ENCODE data around the gene AURKAIP1. TPM values are rescaled to one million over a fixed set of nuclear protein-coding genes. Genes with fewer than 3 reads are reported as not detected.
A peak's percentile ranks its signal among the peaks of the same experiment; 100 is the strongest.

Gene AURKAIP1
- polyA plus RNA-seq, 2 of the 4 experiments (the other 2 are of a cell fraction), result 62.0 to 102 TPM

DNA sequence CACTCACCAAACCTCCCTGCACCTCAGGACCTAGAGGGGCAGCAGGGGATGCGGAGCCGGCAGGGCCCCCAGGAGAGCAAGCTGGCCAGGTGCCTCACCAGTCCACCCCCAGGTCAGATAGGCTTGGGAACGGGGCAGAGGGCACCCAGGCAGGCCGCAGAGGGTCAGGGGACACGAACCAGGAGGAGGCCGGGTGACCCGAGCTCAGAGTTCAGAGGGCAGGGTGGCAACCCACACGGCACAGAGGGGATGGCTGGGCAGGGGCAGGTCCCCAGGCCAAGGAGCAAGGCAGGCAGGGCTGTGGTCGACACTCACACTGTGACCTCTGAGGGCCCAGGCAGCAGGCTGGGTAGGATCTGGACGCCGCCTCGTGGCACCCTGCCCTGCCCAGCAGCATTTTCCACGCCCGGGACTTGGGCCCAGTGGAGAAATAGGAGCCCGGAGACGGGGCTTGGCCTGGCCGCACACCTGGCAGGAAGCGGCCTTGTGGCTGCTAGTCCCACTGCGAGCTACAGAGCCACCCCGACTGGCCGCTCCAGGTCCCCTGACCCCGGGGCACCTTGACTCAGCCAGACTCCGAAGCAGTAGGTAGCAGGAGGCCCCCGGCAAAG is 31.1 kb downstream of the AURKAIP1 start:
- H3K4me3 ChIP-seq, result no peak overlapping the region; the same call in 2 of the 3 replicates
- ATAC-seq (no peak), DNase-seq (ENCODE audit: low read depth in 1 of 2, low spot score in 1 of 2) (no peak), FAIRE-seq (no peak)
- POLR2A ChIA-PET, result no interaction called here
- H3K9me3 ChIP-seq, result no peaks in the 10 kb centered on the region
- CTCF ChIA-PET, result interaction anchor here (0.6 to 7.2 kb wide), 9 partner anchors 7 to 136 kb away, joined by 3 to 73 read pairs (median 3); partner anchors contain the start of gene TAS1R3
- WGBS (ENCODE audit: missing lambda C conversion rate), result 55% methylated on average over 9 of the region's 24 CpGs
- H3K4me1 ChIP-seq, result peaks cover 45% of the 10 kb centered on the region
- no peak for TF ChIP-seq JUN (IDR thresholded peaks at IDR 0.05)
- no peak for TF ChIP-seq HOXA7 (CRISPR knock-in tag; IDR thresholded peaks at IDR 0.05)
- TF ChIP-seq KDM5A (IDR thresholded peaks at IDR 0.05), result no peak
- TF ChIP-seq, protein P1, sequence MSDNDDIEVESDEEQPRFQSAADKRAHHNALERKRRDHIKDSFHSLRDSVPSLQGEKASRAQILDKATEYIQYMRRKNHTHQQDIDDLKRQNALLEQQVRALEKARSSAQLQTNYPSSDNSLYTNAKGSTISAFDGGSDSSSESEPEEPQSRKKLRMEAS (IDR thresholded peaks at IDR 0.05), result 0 out of 2 replicates have a peak, but pooled peaks have one; percentile 33
- no peak for TF ChIP-seq HDAC2 (IDR thresholded peaks at IDR 0.05)
- H3K27ac ChIP-seq, result peak overlapping the region; percentile 99 to 100
- peak overlapping the region; percentile 97 for H3K4me2 ChIP-seq

DNA sequence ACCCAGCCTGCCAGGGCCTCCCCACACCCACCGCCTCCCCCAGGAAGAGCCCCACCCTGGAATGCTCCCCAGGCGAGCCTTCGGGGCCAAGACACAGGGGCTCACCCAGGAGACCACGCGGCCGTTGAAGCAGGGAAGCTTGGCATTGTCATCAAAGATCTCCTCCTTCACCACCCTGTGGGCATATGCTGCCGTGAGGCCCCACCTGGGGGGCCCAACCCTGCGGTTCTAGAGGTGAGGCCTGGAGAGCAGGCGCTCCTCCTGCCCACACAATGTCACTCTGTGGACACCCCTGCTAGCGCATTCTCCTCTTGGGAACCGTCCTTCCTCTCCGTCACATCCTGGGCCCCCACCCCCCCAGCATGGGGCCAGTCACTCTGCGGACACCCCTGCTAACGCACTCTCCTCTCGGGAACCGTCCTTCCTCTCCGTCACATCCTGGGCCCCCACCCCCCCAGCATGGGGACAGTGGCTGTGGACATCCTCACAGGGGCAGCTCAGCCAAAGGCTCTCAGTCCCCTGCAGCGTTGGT is 32.4 kb downstream of the AURKAIP1 start:
- H3K4me1 ChIP-seq, result peaks cover 45% of the 10 kb centered on the region
- no peak overlapping the region for H3K4me2 ChIP-seq
- ChIA-PET CTCF (interaction anchor here (2.9 to 7.2 kb wide), 3 partner anchors 10 to 27 kb away, joined by 8 to 73 read pairs (median 12); partner anchors contain the start of gene TAS1R3), POLR2A (no interaction called here)
- DNase-seq (ENCODE audit: low read depth in 1 of 2, low spot score in 1 of 2), result no peak
- 93% methylated on average over 6 of the region's 18 CpGs for WGBS (ENCODE audit: missing lambda C conversion rate)
- TF ChIP-seq CBX8 (IDR thresholded peaks at IDR 0.05) (no peak), FOSB (CRISPR knock-in tag; IDR thresholded peaks at IDR 0.05) (no peak), NR3C1 (IDR thresholded peaks at IDR 0.05) (no peak)
- H3K9me3 ChIP-seq, result no peaks in the 10 kb centered on the region
- no peak for ATAC-seq
- no peak overlapping the region for H3K4me3 ChIP-seq
- FAIRE-seq, result no peak
- H3K27ac ChIP-seq, result peak overlapping the region in 1 of 2 experiments; percentile 100; a peak in 2 of 6 replicates

- DNase-seq (ENCODE audit: low read depth in 1 of 2, low spot score in 1 of 2) (no peak), FAIRE-seq (no peak), ATAC-seq (no peak)
- ChIA-PET POLR2A (no interaction called here), CTCF (interaction anchor here (7.2 kb wide), 1 partner anchor 28 kb away, joined by 73 read pairs; no protein-coding TSS in a partner anchor)
- H3K4me1 ChIP-seq, result peaks cover 41% of the 10 kb centered on the region
- H3K4me2 ChIP-seq, result no peak overlapping the region
- 89% methylated on average over 13 of the region's 28 CpGs for WGBS (ENCODE audit: missing lambda C conversion rate)
- no peak overlapping the region for H3K27ac ChIP-seq
- no peak overlapping the region for H3K4me3 ChIP-seq
- H3K9me3 ChIP-seq, result no peaks in the 10 kb centered on the region
- TF ChIP-seq HOXA7 (CRISPR knock-in tag; IDR thresholded peaks at IDR 0.05) (no peak), ZSCAN20 (CRISPR knock-in tag; IDR thresholded peaks at IDR 0.05) (no peak), ZNF302 (CRISPR knock-in tag; IDR thresholded peaks at IDR 0.05) (no peak), CEBPB (IDR thresholded peaks at IDR 0.05) (no peak), JUNB (IDR thresholded peaks at IDR 0.05) (no peak), NFE2L2 (conservative IDR thresholded peaks at IDR 0.05; ENCODE audit: low read length) (no peak), FOSB (CRISPR knock-in tag; IDR thresholded peaks at IDR 0.05) (no peak), FOSL2 (IDR thresholded peaks at IDR 0.05) (no peak), FOSL2 (CRISPR knock-in tag; IDR thresholded peaks at IDR 0.05) (no peak), NPAS2 (CRISPR knock-in tag; IDR thresholded peaks at IDR 0.05; ENCODE audit: borderline replicate concordance) (no peak), HEYL (CRISPR knock-in tag; IDR thresholded peaks at IDR 0.05) (no peak), TP53 (CRISPR knock-in tag; IDR thresholded peaks at IDR 0.05) (no peak), NR3C1 (IDR thresholded peaks at IDR 0.05) (no peak), ATOH8 (CRISPR knock-in tag; IDR thresholded peaks at IDR 0.05; ENCODE audit: low read depth) (no peak), HOXB13 (CRISPR knock-in tag; IDR thresholded peaks at IDR 0.05; ENCODE audit: low read depth) (no peak), MAFK (IDR thresholded peaks at IDR 0.05; ENCODE audit: partially characterized antibody) (no peak)
- TF ChIP-seq, protein P2, sequence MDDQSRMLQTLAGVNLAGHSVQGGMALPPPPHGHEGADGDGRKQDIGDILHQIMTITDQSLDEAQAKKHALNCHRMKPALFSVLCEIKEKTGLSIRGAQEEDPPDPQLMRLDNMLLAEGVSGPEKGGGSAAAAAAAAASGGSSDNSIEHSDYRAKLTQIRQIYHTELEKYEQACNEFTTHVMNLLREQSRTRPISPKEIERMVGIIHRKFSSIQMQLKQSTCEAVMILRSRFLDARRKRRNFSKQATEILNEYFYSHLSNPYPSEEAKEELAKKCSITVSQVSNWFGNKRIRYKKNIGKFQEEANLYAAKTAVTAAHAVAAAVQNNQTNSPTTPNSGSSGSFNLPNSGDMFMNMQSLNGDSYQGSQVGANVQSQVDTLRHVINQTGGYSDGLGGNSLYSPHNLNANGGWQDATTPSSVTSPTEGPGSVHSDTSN (IDR thresholded peaks at IDR 0.05), result no peak
Observed at GRCh38 chr1:1342061-1342562, 32.9 kb downstream of the AURKAIP1 start.
